Coronary artery (tissue), 2 donors: ENCODE measurements around the gene ZNF254.

Experiments used
- DNase-seq: peaks from one replicate; pipeline ENCODE4 v3.0.0-alpha.2; 2017; ENCODE audit warnings: low spot score
- H3K27ac ChIP-seq, 2 donors: fragments of 200-600 bp; sonication (generic); one replicate each; pipeline ENCODE4 v1.5.1; 2016 to 2019
- H3K4me3 ChIP-seq: fragments of 200-600 bp; sonication (generic); 2 replicates; pipeline ENCODE4 v1.5.1; 2016; ENCODE audit warnings: mild to moderate bottlenecking, moderate library complexity
- TF ChIP-seq, protein P1 (sequence below): fragments of 200-600 bp; sonication (generic); IDR thresholded peaks from one replicate; pipeline ENCODE4 v1.5.1; 2019; ENCODE audit warnings: antibody characterized with exemption

Gene ZNF254

DNA sequence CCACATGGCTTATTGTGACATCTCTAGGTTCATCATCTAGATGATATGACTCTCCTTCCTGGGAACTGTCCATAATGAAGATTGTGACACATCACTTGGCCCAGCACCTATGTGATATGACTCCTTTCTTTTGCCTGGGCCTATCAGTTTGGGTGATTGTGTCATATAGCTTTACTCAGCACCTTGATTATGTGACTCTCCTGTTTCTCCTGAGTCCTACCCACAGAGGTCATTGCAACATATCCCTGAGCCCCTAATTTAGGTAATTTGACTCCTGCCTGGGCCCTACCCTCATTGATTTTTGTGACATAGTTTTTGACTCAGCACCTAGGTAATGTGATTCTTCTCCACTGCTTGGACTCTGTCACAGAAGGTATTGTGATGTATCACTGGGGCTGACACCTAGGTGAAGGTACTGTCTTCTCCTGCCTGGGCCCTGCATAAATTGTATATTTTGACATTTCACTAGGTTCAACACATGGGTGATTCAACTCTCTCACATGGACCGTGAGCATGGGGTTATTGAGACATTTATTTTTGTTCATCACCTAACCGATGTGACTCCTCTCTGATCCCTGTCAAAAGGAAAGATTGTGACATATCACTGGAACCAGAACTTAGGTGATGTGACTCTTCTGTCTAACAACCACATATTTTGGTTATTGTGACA lies 26.2 kb upstream of the ZNF254 start:
- Histone ChIP-seq H3K4me3 (no peak overlapping the region), H3K27ac (no peak overlapping the region)
- TF ChIP-seq, protein P1, sequence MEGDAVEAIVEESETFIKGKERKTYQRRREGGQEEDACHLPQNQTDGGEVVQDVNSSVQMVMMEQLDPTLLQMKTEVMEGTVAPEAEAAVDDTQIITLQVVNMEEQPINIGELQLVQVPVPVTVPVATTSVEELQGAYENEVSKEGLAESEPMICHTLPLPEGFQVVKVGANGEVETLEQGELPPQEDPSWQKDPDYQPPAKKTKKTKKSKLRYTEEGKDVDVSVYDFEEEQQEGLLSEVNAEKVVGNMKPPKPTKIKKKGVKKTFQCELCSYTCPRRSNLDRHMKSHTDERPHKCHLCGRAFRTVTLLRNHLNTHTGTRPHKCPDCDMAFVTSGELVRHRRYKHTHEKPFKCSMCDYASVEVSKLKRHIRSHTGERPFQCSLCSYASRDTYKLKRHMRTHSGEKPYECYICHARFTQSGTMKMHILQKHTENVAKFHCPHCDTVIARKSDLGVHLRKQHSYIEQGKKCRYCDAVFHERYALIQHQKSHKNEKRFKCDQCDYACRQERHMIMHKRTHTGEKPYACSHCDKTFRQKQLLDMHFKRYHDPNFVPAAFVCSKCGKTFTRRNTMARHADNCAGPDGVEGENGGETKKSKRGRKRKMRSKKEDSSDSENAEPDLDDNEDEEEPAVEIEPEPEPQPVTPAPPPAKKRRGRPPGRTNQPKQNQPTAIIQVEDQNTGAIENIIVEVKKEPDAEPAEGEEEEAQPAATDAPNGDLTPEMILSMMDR: no peak
- no peak for DNase-seq

DNA sequence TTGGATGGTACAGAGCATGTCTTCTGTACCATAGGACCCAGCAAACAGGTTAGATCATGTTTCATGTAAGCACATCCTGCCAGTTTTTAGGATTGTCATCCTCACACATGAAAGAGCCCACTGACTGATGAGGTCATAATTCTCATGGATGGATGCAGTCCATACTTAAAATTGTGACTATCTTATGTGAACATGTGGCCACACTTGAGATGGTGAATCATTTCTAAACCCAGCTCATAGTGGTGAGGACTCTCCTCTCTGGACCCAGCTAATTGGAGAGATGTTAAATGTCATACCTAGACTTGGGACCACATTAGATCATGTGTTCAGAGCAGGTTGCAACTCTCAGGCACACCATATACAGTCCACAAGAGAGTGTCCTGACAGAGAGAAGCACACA lies 24.8 kb upstream of the ZNF254 start:
- Histone ChIP-seq H3K27ac (no peak overlapping the region), H3K4me3 (no peak overlapping the region)
- TF ChIP-seq, protein P1: no peak
- DNase-seq: no peak

DNA sequence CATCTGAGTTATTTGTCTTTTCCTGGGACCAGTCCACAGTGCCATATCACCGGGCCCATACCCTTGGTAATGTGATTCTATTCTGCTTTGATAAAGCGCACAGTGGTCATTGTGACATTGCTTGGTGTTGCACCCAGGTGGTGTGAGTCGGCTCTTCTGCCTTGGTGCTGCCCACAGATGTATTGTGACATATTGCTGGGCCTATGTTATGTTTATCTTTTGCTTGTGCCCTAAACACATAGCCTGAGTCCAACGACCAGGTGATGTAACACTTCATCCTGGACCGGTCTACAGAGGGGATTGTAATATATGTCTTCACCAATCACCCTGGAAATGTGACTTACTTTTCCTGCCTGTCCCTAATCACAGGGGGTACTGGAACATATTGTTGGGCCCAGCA lies 23.7 kb upstream of the ZNF254 start:
- no peak overlapping the region for H3K27ac ChIP-seq
- DNase-seq: no peak
- no peak overlapping the region for H3K4me3 ChIP-seq
- TF ChIP-seq, protein P1: no peak

DNA sequence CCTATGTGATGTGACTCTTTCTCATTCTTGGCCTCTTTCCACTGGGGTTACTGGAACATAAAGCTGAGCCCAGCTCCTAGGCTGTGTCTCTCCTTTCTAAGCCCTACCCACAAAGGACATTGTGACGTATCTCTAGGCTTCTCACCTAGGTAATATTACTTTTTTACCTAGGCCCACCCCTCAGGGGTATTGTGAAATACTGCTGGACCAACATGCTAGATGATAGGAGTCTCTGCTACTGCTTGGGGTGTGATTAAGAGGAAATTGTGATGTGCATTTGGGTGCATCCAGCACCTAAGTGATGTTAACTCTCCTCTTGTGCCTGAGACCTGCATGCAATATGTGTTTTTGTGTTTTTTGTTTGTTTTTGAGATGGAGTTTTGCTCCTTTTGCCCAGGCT lies 22.8 kb upstream of the ZNF254 start:
- H3K27ac ChIP-seq: no peak overlapping the region
- DNase-seq: no peak
- H3K4me3 ChIP-seq: no peak overlapping the region
- TF ChIP-seq, protein P1: no peak

DNA sequence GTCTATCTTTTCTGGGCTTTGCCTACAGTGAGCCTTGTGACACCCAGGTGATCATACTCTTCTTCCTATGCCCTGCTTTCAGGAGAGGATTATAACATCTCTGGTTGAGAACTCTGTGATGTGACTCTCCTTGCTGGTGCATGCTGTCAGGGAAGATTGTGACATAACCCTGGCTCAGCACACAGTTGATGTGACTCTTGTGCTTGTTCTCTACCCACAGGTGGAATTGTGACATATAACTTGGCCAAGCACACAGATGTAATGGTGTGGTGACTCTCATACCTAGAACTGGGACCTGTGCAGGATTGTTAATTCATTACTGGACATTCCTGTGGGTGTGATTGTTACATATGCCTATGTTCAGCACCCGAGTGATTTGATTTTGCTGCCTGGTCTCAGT lies 21.7 kb upstream of the ZNF254 start:
- TF ChIP-seq, protein P1: no peak
- H3K27ac ChIP-seq: no peak overlapping the region

DNA sequence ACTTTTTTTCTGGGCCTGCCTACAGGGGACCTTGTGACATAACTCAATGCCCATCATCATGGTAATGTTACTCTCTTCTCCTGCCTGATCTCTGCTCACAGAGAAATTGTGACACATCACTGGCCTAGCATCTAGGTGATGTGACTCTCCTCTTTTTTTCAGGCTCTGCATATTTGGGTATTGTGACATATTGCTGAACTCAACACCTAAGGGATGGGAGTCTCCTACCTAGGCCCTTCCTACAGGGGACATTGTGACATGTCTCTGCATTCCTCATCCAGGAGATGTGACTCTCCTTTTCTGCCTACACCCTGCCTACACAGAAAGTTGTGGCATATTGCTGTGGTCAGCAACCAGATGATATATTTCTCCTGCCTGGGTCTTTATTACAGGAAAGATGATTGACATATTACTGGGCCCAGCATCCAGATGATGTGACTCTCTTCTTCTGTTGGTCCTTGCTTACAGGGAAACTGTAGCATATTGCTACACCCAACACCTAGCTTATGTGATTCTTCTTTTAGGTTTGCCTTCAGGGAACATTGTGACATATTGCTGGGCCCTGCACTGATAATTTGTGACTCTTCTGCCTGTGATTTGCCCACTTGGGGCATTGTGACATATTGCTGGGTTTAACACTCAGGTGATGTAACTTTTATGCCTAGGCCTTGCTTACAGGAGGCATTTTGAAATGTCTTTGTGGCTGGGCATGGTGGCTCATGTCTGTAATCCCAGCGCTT lies 21.0 kb upstream of the ZNF254 start:
- TF ChIP-seq, protein P1: no peak
- Histone ChIP-seq H3K27ac (no peak overlapping the region), H3K4me3 (no peak overlapping the region)
- no peak for DNase-seq

More for the DNA sequence above, 21.7 kb upstream of the ZNF254 start:
- no peak for DNase-seq
- no peak overlapping the region for H3K4me3 ChIP-seq
